NB4 (cell line): Measurements from ENCODE around the gene C10orf95.
A peak's percentile ranks its signal among the peaks of the same experiment; 100 is the strongest.

ENCODE experiments used
- POLR2A ChIP-seq: IDR thresholded peaks from 2 replicates; pipeline ENCODE4 v1.6.1; 2011; ENCODE audit warnings: mild to moderate bottlenecking; ENCODE audit not compliant: insufficient read length; ENCODE audit errors: extremely low read depth
- TF ChIP-seq, protein P1 (sequence below): IDR thresholded peaks from one replicate; pipeline ENCODE4 v1.5.1; 2012; ENCODE audit warnings: low read depth, low read length

DNA sequence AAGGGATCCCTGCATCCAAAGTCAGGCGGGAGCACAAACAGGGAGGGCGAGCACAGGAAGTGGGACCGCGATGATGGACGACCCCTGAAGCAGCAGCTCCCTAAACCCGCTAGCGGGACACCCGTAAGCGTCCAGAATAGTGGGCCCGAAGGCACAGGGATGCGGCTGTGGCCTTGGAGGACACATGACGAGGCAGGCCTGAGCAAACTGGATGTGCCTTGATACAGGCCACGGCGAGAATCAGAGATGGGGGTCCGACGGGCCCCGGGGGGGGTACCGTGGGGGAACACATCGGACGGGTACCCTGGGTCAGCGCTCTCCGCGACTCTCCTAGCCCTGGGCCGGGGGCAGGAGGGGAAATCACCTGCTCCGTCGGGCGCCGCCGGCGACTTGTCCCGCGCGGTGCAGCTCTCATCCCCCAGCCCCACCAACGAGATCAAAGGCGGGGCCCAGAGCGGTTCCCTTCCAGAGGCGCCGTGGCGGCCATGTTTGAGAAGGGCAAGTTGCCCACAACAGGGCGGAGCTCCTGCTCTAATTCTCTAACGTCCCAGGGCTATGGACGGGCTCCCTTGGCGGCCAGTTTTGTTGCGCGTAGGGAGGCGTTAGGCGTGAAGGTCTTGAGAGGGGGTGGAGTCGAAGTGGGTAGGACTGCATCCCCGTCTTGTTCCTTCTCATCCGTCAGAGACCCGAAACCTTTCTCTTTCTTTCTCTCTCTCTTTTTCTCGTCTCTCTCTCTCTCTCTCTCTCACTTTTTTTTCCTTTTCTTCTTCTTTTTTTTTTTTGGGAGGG lies 19.0 kb downstream of the C10orf95 start, which contains the start of gene CUEDC2:
- TF ChIP-seq, protein P1, sequence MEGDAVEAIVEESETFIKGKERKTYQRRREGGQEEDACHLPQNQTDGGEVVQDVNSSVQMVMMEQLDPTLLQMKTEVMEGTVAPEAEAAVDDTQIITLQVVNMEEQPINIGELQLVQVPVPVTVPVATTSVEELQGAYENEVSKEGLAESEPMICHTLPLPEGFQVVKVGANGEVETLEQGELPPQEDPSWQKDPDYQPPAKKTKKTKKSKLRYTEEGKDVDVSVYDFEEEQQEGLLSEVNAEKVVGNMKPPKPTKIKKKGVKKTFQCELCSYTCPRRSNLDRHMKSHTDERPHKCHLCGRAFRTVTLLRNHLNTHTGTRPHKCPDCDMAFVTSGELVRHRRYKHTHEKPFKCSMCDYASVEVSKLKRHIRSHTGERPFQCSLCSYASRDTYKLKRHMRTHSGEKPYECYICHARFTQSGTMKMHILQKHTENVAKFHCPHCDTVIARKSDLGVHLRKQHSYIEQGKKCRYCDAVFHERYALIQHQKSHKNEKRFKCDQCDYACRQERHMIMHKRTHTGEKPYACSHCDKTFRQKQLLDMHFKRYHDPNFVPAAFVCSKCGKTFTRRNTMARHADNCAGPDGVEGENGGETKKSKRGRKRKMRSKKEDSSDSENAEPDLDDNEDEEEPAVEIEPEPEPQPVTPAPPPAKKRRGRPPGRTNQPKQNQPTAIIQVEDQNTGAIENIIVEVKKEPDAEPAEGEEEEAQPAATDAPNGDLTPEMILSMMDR: no peak
- TF ChIP-seq POLR2A: peak; percentile 90
